ENCODE measurements around the gene ARSA. TPM values are rescaled to one million over a fixed set of nuclear protein-coding genes. Genes with fewer than 3 reads are reported as not detected.

ARSA gene
- total RNA-seq, 1 donor from 2014 or later = 14.6 TPM

DNA sequence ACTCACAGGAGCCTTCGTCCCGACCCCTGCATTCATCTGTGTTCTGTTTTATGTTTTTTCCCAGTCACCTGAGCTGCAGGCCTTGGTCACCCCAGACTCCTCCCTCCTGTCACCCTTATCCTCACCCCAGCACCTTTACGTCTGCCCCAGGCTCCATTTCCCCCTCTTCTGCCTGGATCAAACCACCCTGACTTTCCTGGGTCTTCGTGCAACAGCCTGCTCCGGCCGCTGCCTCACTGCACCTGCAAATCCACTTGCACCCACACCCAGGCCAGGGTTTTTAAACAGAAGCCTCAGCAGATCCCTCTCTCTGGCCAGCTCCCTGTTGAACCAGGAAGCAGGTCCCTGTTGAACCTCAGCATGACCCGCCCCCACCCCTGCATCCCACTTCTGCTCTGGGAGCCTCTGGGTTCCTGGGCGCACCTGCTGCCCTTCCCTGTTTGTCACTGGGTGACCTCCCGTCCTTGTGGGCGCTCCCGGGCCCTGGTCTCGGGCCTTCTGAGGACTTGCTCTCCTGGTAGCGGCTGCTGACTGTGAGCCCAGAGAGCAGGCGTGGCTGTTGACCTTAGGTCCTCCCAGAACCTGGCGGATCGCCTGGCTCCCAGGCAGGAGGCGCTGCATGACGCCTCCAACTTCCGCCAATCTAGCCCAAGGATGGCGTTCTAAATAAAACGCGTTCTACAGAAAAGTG lies 14.5 kb downstream of the ARSA start:
- no peak for DNase-seq (ENCODE audit: low read depth, low spot score)
- TF ChIP-seq, protein P1, sequence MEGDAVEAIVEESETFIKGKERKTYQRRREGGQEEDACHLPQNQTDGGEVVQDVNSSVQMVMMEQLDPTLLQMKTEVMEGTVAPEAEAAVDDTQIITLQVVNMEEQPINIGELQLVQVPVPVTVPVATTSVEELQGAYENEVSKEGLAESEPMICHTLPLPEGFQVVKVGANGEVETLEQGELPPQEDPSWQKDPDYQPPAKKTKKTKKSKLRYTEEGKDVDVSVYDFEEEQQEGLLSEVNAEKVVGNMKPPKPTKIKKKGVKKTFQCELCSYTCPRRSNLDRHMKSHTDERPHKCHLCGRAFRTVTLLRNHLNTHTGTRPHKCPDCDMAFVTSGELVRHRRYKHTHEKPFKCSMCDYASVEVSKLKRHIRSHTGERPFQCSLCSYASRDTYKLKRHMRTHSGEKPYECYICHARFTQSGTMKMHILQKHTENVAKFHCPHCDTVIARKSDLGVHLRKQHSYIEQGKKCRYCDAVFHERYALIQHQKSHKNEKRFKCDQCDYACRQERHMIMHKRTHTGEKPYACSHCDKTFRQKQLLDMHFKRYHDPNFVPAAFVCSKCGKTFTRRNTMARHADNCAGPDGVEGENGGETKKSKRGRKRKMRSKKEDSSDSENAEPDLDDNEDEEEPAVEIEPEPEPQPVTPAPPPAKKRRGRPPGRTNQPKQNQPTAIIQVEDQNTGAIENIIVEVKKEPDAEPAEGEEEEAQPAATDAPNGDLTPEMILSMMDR (conservative IDR thresholded peaks at IDR 0.05) = no peak
- Mint-ChIP-seq H3K4me3 (no peak overlapping the region), H3K36me3 (ENCODE audit: low read depth) (no peaks in the 10 kb centered on the region), H3K27ac (ENCODE audit: unreplicated experiment) (no peak overlapping the region), H3K4me1 (peaks cover 4% of the 10 kb centered on the region), H3K27me3 (ENCODE audit: low read depth) (peaks cover 9% of the 10 kb centered on the region), H3K9me3 (no peaks in the 10 kb centered on the region)

DNA sequence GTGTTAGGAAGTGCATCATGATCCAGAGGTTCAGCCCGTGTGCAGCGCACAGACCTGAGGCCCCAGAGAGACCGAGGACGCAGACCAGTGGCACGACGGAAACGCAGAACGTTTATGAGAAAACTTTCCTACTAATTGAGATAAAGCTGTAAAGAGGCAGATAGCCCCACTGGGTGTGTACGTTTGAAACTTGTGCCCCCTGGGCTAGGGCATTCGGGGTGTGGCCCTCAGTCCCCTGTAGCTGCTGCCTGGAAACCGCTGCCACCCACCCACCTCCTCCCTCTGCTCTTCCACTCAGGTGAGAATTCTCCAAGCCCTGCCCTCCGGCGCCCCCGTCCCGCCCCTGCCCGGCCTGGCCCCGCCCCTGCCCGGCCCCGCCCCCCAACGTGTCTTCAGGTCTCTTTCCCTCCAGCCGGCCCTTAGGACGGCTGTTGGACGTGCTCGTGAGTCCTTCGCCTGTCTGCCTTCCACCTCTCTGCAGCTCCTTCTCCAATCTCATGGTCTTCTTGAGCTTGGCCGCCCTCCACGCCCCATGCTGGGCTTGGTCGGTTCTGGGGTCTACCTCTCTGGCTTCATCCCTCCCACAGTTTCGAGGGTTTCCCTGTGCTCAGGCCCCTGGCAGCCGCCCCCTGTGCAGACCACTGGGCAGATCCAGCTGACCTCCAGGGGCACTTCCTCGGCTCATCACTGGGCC lies 15.3 kb downstream of the ARSA start:
- DNase-seq (ENCODE audit: low read depth, low spot score) = no peak
- no peaks in the 10 kb centered on the region for H3K9me3 Mint-ChIP-seq
- peaks cover 4% of the 10 kb centered on the region for H3K4me1 Mint-ChIP-seq
- no peaks in the 10 kb centered on the region for H3K36me3 Mint-ChIP-seq (ENCODE audit: low read depth)
- H3K27ac Mint-ChIP-seq (ENCODE audit: unreplicated experiment) = no peak overlapping the region
- no peak overlapping the region for H3K4me3 Mint-ChIP-seq
- H3K27me3 Mint-ChIP-seq (ENCODE audit: low read depth) = peaks cover 9% of the 10 kb centered on the region
- TF ChIP-seq, protein P1 (conservative IDR thresholded peaks at IDR 0.05) = no peak

DNA sequence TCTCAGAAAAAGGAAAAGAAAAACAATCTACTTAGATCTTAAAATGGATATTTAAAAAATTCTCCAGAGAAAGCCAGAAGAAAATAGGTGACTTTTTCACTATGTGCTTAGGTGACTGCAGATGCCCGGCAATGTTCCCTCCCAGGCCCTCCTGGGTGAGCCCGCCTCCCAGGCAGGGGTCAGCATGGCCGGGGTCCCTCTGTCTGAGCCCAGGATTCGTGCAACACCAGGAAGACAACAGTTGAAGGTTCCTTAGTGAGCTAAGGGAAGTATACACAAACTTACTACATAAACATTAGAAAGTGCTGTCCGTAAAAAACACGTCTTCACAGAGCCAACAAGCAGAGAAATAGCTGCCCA lies 15.8 kb downstream of the ARSA start:
- H3K27ac Mint-ChIP-seq (ENCODE audit: unreplicated experiment) = no peak overlapping the region
- TF ChIP-seq, protein P1 (conservative IDR thresholded peaks at IDR 0.05) = no peak
- no peak overlapping the region for H3K4me3 Mint-ChIP-seq
- no peaks in the 10 kb centered on the region for H3K9me3 Mint-ChIP-seq
- DNase-seq (ENCODE audit: low read depth, low spot score) = no peak
- no peaks in the 10 kb centered on the region for H3K36me3 Mint-ChIP-seq (ENCODE audit: low read depth)
- peaks cover 4% of the 10 kb centered on the region for H3K4me1 Mint-ChIP-seq
- H3K27me3 Mint-ChIP-seq (ENCODE audit: low read depth) = peaks cover 9% of the 10 kb centered on the region

DNA sequence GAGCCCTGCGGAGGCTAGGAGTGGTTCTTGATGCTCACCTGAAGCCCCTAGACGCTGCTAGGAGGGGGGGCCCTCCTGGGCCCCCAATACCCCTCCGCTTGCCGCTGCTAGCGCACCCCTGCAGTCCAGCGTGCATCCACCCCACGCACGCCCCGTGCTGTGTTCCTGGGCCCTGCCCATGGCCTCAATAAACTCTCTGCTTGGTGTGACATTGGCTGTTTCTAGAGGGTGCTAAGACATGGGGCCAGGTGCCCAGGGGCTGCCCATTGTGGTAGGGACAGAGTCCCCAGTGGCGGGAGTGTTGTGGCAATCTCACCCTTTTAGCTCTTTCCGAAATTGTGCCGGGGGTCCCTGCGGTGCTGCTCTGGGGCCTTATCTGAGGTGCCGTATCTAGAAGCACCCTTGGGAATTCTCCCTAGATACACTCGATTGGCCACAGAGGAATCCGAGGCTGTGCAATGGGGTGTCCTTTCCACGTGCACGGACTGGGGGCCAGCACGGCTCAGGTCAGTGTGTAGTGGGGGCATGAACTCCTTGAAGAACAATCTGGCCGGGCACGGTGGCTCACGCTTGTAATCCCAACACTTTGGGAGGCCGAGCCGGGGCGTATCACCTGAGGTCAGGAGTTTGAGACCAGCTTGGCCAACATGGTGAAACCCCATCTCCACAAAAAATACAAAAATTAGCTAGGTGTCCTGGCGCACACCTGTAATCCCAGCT lies 16.5 kb downstream of the ARSA start:
- Mint-ChIP-seq H3K27ac (ENCODE audit: unreplicated experiment) (no peak overlapping the region), H3K4me3 (no peak overlapping the region), H3K4me1 (peaks cover 4% of the 10 kb centered on the region), H3K9me3 (no peaks in the 10 kb centered on the region), H3K36me3 (ENCODE audit: low read depth) (no peaks in the 10 kb centered on the region), H3K27me3 (ENCODE audit: low read depth) (peaks cover 9% of the 10 kb centered on the region)
- no peak for DNase-seq (ENCODE audit: low read depth, low spot score)
- TF ChIP-seq, protein P1 (conservative IDR thresholded peaks at IDR 0.05) = no peak

DNA sequence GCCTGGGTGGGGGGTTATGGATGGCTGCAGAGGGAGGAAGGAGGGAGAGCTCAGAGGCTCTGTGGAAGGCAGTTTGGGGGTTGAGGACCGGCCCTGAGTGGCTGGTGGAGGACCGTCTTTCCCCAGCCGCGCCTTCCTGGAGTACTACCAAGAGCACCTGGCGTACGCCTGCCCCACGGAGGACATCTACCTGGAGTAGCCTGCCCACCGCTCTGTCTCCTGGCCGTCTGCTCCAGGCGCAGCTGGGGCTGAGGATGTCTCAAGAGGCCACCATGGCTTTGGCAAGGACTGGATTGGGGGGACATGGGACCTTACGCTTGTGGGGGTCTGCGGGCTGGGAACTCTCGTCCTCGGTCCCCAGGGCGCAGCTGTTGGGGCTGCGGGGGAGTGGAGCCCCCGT lies 17.4 kb downstream of the ARSA start:
- DNase-seq (ENCODE audit: low read depth, low spot score) = no peak
- Mint-ChIP-seq H3K27me3 (ENCODE audit: low read depth) (peaks cover 7% of the 10 kb centered on the region), H3K4me1 (peaks cover 4% of the 10 kb centered on the region)

More for the DNA sequence above, 17.4 kb downstream of the ARSA start:
- TF ChIP-seq, protein P1 (conservative IDR thresholded peaks at IDR 0.05) = no peak
- no peaks in the 10 kb centered on the region for H3K9me3 Mint-ChIP-seq
- H3K4me3 Mint-ChIP-seq = no peak overlapping the region
- no peak overlapping the region for H3K27ac Mint-ChIP-seq (ENCODE audit: unreplicated experiment)
- H3K36me3 Mint-ChIP-seq (ENCODE audit: low read depth) = no peaks in the 10 kb centered on the region

Data from neural crest cell (in vitro differentiated cells).